Endodermal cell (in vitro differentiated cells): ENCODE measurements around the gene WRNIP1. TPM values are rescaled to one million over a fixed set of nuclear protein-coding genes. Genes with fewer than 3 reads are reported as not detected.

ENCODE experiments used
- DNase-seq: peaks from one replicate; pipeline ENCODE4 v3.0.0-alpha.2; 2017
- H3K27ac ChIP-seq: 2 replicates; pipeline ENCODE4 v1.5.1; 2013; ENCODE audit warnings: mild to moderate bottlenecking, low read depth, low read length, moderate library complexity
- H3K27me3 ChIP-seq: 2 replicates; pipeline ENCODE4 v1.6.1; 2013; ENCODE audit warnings: mild to moderate bottlenecking, low read length, moderate library complexity; ENCODE audit not compliant: insufficient read depth, control insufficient read depth, poor library complexity, severe bottlenecking
- H3K36me3 ChIP-seq: 2 replicates; pipeline ENCODE4 v1.7.0; 2013; ENCODE audit warnings: mild to moderate bottlenecking, low read length, moderate library complexity; ENCODE audit not compliant: control insufficient read depth, insufficient read depth
- H3K4me1 ChIP-seq: one replicate; pipeline ENCODE4 v1.7.0; 2013; ENCODE audit warnings: low read length; ENCODE audit not compliant: control insufficient read depth, insufficient read depth
- H3K4me3 ChIP-seq: 2 replicates; pipeline ENCODE4 v1.5.1; 2013; ENCODE audit warnings: mild to moderate bottlenecking, low read length, moderate library complexity
- H3K9ac ChIP-seq: 2 replicates; pipeline ENCODE4 v1.6.1; 2013; ENCODE audit warnings: mild to moderate bottlenecking, low read length, moderate library complexity; ENCODE audit not compliant: poor library complexity, severe bottlenecking; ENCODE audit errors: extremely low read depth
- H3K9me3 ChIP-seq: 2 replicates; pipeline ENCODE4 v1.6.1; 2013; ENCODE audit warnings: mild to moderate bottlenecking, low read length, moderate library complexity; ENCODE audit not compliant: control insufficient read depth
- H3K27ac Mint-ChIP-seq: 2 replicates; pipeline ENCODE4 v1.8.0; 2020; ENCODE audit warnings: mixed read lengths
- H3K27me3 Mint-ChIP-seq: 2 replicates; pipeline ENCODE4 v1.8.0; 2021; ENCODE audit warnings: mild to moderate bottlenecking, mixed read lengths; ENCODE audit not compliant: insufficient read depth
- H3K36me3 Mint-ChIP-seq: 2 replicates; pipeline ENCODE4 v1.8.0; 2020; ENCODE audit warnings: low read depth, mixed read lengths
- H3K4me1 Mint-ChIP-seq: 2 replicates; pipeline ENCODE4 v1.8.0; 2020; ENCODE audit warnings: mixed read lengths
- H3K4me3 Mint-ChIP-seq: 2 replicates; pipeline ENCODE4 v1.8.0; 2020; ENCODE audit warnings: mild to moderate bottlenecking, moderate library complexity, mixed read lengths
- H3K9me3 Mint-ChIP-seq: 2 replicates; pipeline ENCODE4 v1.8.0; 2020; ENCODE audit warnings: mild to moderate bottlenecking, mixed read lengths
- WGBS, 2 experiments: methylation state at CpG; one replicate each; pipeline versions ENCODE4 v1.1.5 to v1.1.7; 2013; ENCODE audit warnings: missing lambda C conversion rate in 2 of 2, mixed read lengths in 1 of 2; ENCODE audit not compliant: insufficient coverage in 1 of 2, insufficient read length in 1 of 2; 5-methylcytosine and 5-hydroxymethylcytosine counted together
- total RNA-seq, 2 donors: library from RNA; stranded (reverse); fragmentation: NEBNext Ultra II Directional in 1 of 2; extraction: Animal tissue kit (Norgen Biotek cat#: 25700) in 1 of 2; gene quantifications; 2 replicates in 1 of 2; 3 replicates in 1 of 2; pipeline ENCODE4 v1.2.1, GENCODE V29; 2021
- TF ChIP-seq, protein P1 (sequence below): fragments of 200-600 bp; sonication (generic); conservative IDR thresholded peaks from 2 replicates; pipeline ENCODE4 v1.5.0; 2021; ENCODE audit warnings: antibody characterized with exemption, mild to moderate bottlenecking

Gene WRNIP1
- total RNA-seq, 2 donors from 2014 or later, result 30.8 to 33.2 TPM

DNA sequence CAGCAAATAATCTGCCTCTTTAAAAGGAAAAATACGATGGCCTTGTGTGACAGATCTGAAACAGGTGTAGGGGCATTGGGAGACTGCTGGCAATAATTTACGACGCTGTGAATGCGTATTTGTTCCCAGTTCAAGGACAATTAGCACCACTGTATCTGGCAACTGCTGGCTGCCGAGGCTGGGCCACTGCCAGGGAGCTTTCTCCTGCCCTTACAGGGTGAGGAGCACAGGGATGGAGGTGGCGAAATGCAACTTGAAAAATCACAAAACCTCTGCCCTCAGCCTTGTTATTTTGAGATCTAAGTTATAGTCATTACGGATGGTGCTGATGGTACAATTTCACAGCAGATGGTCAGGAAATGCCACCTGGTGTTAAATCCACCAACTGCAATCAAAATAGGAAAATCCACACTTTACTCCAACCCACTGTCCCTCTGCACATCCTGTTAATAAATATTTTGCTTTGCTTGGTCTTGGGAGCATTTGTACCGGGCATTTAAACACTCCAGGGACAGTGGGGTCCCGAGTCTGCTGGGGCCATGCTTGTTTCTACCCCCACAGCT is 20.9 kb upstream of the WRNIP1 start:
- Histone ChIP-seq H3K36me3 (no peaks in the 10 kb centered on the region), H3K9me3 (no peaks in the 10 kb centered on the region), H3K4me1 (peaks cover 8% of the 10 kb centered on the region), H3K27ac (no peak overlapping the region), H3K9ac (no peak overlapping the region), H3K27me3 (no peaks in the 10 kb centered on the region), H3K4me3 (no peak overlapping the region)
- 91 to 92% methylated on average over 4 to 9 of the region's 9 CpGs for WGBS, 2 experiments
- peaks cover 16% of the 10 kb centered on the region for H3K27me3 Mint-ChIP-seq
- TF ChIP-seq, protein P1, sequence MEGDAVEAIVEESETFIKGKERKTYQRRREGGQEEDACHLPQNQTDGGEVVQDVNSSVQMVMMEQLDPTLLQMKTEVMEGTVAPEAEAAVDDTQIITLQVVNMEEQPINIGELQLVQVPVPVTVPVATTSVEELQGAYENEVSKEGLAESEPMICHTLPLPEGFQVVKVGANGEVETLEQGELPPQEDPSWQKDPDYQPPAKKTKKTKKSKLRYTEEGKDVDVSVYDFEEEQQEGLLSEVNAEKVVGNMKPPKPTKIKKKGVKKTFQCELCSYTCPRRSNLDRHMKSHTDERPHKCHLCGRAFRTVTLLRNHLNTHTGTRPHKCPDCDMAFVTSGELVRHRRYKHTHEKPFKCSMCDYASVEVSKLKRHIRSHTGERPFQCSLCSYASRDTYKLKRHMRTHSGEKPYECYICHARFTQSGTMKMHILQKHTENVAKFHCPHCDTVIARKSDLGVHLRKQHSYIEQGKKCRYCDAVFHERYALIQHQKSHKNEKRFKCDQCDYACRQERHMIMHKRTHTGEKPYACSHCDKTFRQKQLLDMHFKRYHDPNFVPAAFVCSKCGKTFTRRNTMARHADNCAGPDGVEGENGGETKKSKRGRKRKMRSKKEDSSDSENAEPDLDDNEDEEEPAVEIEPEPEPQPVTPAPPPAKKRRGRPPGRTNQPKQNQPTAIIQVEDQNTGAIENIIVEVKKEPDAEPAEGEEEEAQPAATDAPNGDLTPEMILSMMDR, result peak; percentile 61
- no peaks in the 10 kb centered on the region for H3K9me3 Mint-ChIP-seq
- H3K27ac Mint-ChIP-seq, result no peak overlapping the region
- no peak overlapping the region for H3K4me3 Mint-ChIP-seq
- DNase-seq, result no peak
- H3K36me3 Mint-ChIP-seq, result no peaks in the 10 kb centered on the region
- peaks cover 11% of the 10 kb centered on the region for H3K4me1 Mint-ChIP-seq

DNA sequence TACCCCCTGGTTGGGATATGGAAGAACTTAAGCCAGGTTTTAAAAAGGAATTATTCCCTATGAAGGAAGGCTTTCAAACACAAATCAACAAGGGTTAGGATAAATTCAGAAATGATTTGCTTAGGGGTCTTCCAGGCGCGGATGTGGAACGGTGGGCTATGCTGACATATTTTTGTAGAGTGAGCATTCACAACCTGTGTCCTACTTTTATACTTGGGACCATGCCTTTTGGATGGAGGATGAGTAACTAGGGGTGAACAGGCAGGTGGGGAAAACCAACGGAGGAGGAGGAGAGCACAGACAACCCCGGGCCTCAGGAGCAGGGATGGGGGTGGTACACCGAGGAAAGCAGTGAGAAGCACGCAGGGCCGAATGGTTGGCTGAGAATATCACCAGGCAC is 20.4 kb upstream of the WRNIP1 start:
- H3K9me3 ChIP-seq, result no peaks in the 10 kb centered on the region

GRCh38 chr6:2745246-2745645 is 19.9 kb upstream of the WRNIP1 start:
- no peaks in the 10 kb centered on the region for H3K9me3 ChIP-seq
- no peak overlapping the region for H3K4me3 ChIP-seq
- H3K27ac Mint-ChIP-seq, result no peak overlapping the region
- H3K36me3 Mint-ChIP-seq, result no peaks in the 10 kb centered on the region
- DNase-seq, result no peak
- H3K36me3 ChIP-seq, result no peaks in the 10 kb centered on the region
- peaks cover 13% of the 10 kb centered on the region for H3K4me1 Mint-ChIP-seq
- no peak overlapping the region for H3K27ac ChIP-seq
- H3K4me1 ChIP-seq, result peaks cover 8% of the 10 kb centered on the region
- no peaks in the 10 kb centered on the region for H3K9me3 Mint-ChIP-seq
- H3K9ac ChIP-seq, result no peak overlapping the region
- H3K27me3 Mint-ChIP-seq, result peaks cover 17% of the 10 kb centered on the region
- TF ChIP-seq, protein P1, result no peak
- H3K27me3 ChIP-seq, result no peaks in the 10 kb centered on the region
- 96 to 100% methylated on average over 1 to 3 of the region's 4 CpGs for WGBS, 2 experiments
- H3K4me3 Mint-ChIP-seq, result no peak overlapping the region

More for the DNA sequence above, 20.4 kb upstream of the WRNIP1 start:
- no peaks in the 10 kb centered on the region for H3K36me3 Mint-ChIP-seq
- H3K36me3 ChIP-seq, result no peaks in the 10 kb centered on the region
- 88 to 95% methylated on average over 6 to 8 of the region's 8 CpGs for WGBS, 2 experiments
- H3K27ac ChIP-seq, result no peak overlapping the region
- DNase-seq, result no peak
- no peak overlapping the region for H3K4me3 Mint-ChIP-seq
- no peak overlapping the region for H3K9ac ChIP-seq
- peaks cover 8% of the 10 kb centered on the region for H3K4me1 ChIP-seq
- H3K27me3 Mint-ChIP-seq, result peaks cover 17% of the 10 kb centered on the region
- H3K4me3 ChIP-seq, result no peak overlapping the region
- no peaks in the 10 kb centered on the region for H3K9me3 Mint-ChIP-seq
- no peak overlapping the region for H3K27ac Mint-ChIP-seq
- no peaks in the 10 kb centered on the region for H3K27me3 ChIP-seq
- H3K4me1 Mint-ChIP-seq, result peaks cover 11% of the 10 kb centered on the region
- TF ChIP-seq, protein P1, result no peak
